HEK293 (cell line): ENCODE measurements around the gene TRAPPC10.

ENCODE experiments used
- CTCF ChIP-seq: fragments of 450-650 bp; formaldehyde crosslinking; IDR thresholded peaks from 2 replicates; pipeline ENCODE4 v1.5.1; 2016; ENCODE audit warnings: missing biosample characterization, missing genetic modification characterization
- ZNF280D ChIP-seq: fragments of 450-650 bp; formaldehyde crosslinking; IDR thresholded peaks from 2 replicates; pipeline ENCODE4 v1.5.1; 2016; ENCODE audit warnings: missing biosample characterization, missing genetic modification characterization

- TF ChIP-seq ZNF280D (no peak), CTCF (no peak)
Measured at GRCh38 chr21:44039828-44040227, 27.7 kb downstream of the TRAPPC10 start.
